SK-N-SH treated with all-trans-retinoic acid at 6 μM for 48 hours (cell line): ENCODE data around the gene NUDT13.

Source experiments
- ARNTL ChIP-seq: fragments of 450-650 bp; formaldehyde crosslinking; IDR thresholded peaks from 2 replicates; pipeline ENCODE4 v1.5.0; 2020; ENCODE audit warnings: low read depth, mild to moderate bottlenecking, moderate library complexity, borderline replicate concordance
- BACH2 ChIP-seq: fragments of 250-450 bp; sonication (Bioruptor Pico); IDR thresholded peaks from 2 replicates; pipeline ENCODE4 v1.9.0; 2021; ENCODE audit warnings: mild to moderate bottlenecking, borderline replicate concordance
- CSDC2 ChIP-seq: fragments of 250-450 bp; sonication (Bioruptor Pico); IDR thresholded peaks from 2 replicates; pipeline ENCODE4 v1.5.0; 2020; ENCODE audit warnings: mild to moderate bottlenecking, moderate library complexity
- OSR1 ChIP-seq: fragments of 250-450 bp; sonication (Bioruptor Pico); IDR thresholded peaks from 2 replicates; pipeline ENCODE4 v1.8.0; 2022; ENCODE audit warnings: moderate library complexity, mild to moderate bottlenecking, inconsistent platforms
- PATZ1 ChIP-seq: fragments of 250-450 bp; sonication (Bioruptor Pico); IDR thresholded peaks from 2 replicates; pipeline ENCODE4 v1.8.0; 2020; ENCODE audit warnings: mild to moderate bottlenecking, moderate library complexity, borderline replicate concordance
- TCF4 ChIP-seq: fragments of 250-450 bp; sonication (Bioruptor Pico); IDR thresholded peaks from 2 replicates; pipeline ENCODE4 v1.8.0; 2021; ENCODE audit warnings: mild to moderate bottlenecking, moderate library complexity, borderline replicate concordance
- TF ChIP-seq, protein P1 (sequence below): fragments of 250-450 bp; sonication (Bioruptor Pico); IDR thresholded peaks from 2 replicates; pipeline ENCODE4 v1.8.0; 2021; ENCODE audit warnings: low read depth, mild to moderate bottlenecking, moderate library complexity, borderline replicate concordance

DNA sequence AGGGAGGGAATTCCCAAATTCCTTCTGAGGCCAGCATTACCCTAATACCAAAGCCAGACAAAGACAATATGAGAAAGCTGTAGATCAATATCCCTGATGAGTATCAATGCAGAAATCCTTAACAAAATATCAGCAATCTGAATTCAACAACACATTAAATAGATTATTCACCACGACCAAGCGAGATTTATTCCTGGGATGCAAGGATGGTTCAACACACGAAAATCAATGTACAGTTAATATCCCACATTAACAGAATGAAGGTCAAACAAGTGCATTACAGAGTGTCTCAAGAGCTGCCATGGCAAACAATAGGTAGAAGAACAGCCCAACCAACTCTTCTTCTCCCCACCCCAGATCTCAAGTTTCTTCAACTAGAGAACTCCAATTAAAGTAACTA lies 51.4 kb downstream of the NUDT13 start:
- TF ChIP-seq PATZ1 (CRISPR knock-in tag), result no peak
- TF ChIP-seq OSR1 (CRISPR knock-in tag), result no peak
- TF ChIP-seq CSDC2 (CRISPR knock-in tag), result no peak
- no peak for TF ChIP-seq ARNTL (CRISPR knock-in tag)
- TF ChIP-seq TCF4 (CRISPR knock-in tag), result no peak
- TF ChIP-seq, protein P1, sequence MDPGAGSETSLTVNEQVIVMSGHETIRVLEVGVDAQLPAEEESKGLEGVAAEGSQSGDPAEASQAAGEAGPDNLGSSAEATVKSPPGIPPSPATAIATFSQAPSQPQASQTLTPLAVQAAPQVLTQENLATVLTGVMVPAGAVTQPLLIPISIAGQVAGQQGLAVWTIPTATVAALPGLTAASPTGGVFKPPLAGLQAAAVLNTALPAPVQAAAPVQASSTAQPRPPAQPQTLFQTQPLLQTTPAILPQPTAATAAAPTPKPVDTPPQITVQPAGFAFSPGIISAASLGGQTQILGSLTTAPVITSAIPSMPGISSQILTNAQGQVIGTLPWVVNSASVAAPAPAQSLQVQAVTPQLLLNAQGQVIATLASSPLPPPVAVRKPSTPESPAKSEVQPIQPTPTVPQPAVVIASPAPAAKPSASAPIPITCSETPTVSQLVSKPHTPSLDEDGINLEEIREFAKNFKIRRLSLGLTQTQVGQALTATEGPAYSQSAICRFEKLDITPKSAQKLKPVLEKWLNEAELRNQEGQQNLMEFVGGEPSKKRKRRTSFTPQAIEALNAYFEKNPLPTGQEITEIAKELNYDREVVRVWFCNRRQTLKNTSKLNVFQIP (CRISPR knock-in tag), result no peak
- no peak for TF ChIP-seq BACH2 (CRISPR knock-in tag)
